ENCODE data around the gene ADAMTS10. TPM values are rescaled to one million over a fixed set of nuclear protein-coding genes. Genes with fewer than 3 reads are reported as not detected.

The ADAMTS10 gene
- total and polyA plus RNA-seq, 12 donors: 2.0 to 190 (median 25.8) TPM

DNA sequence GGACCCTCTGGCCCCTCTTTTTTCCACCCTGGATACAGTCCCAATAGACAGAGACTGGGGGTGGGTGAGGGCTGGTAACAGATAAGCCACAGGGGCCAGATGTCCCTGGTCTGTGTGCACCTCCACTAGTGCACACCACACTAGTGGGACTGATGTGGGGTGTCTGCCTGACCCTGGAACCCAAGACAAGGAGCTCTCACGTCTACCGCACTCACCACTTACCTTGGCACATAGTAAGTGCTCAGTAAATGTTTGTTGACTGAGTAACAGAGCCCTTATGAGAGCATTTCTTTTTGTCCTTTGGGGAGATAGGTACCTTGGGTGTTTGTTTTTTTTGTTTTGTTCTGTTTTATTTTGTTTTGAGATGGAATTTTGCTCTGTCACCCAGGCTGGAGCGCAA, 73.4 kb downstream of the ADAMTS10 start:
- 80 to 87% (median 83%) methylated on average over 3 of the region's 3 CpGs for WGBS, 4 donors
- no peaks in the 10 kb centered on the region for H3K9me3 ChIP-seq (replicated peaks in 1 of 3)
- H3K27me3 ChIP-seq: no peaks in the 10 kb centered on the region
- no peaks in the 10 kb centered on the region for H3K36me3 ChIP-seq (replicated peaks in 1 of 2)
- H3K4me3 ChIP-seq: no peak overlapping the region
- intact Hi-C loops (cut with DNase I): no loop called here
- DNase-seq: no peak
- H3K27ac ChIP-seq: no peak overlapping the region
- H3K4me1 ChIP-seq (replicated peaks in 1 of 2): no peaks in the 10 kb centered on the region
- TF ChIP-seq CTCF (IDR thresholded peaks at IDR 0.05) (no peak), POLR2A (IDR thresholded peaks at IDR 0.05) (no peak)

- no peak for TF ChIP-seq CTCF (IDR thresholded peaks at IDR 0.05)
- TF ChIP-seq POLR2A (IDR thresholded peaks at IDR 0.05): no peak
- Histone ChIP-seq H3K27me3 (no peaks in the 10 kb centered on the region), H3K4me3 (no peak overlapping the region), H3K36me3 (replicated peaks in 1 of 2) (no peaks in the 10 kb centered on the region), H3K4me1 (replicated peaks in 1 of 2) (no peaks in the 10 kb centered on the region), H3K9me3 (replicated peaks in 1 of 3) (no peaks in the 10 kb centered on the region), H3K27ac (no peak overlapping the region)
- DNase-seq: no peak
- WGBS, 4 donors: 69 to 86% (median 72%) methylated on average over 13 to 22 of the region's 22 CpGs
- intact Hi-C loops (cut with DNase I): no loop called here
Measured at GRCh38 chr19:8536282-8536681, 74.2 kb downstream of the ADAMTS10 start.

- DNase-seq: no peak
- H3K9me3 ChIP-seq (replicated peaks in 1 of 3): no peaks in the 10 kb centered on the region
- intact Hi-C loops (cut with DNase I): no loop called here
- H3K27me3 ChIP-seq: no peaks in the 10 kb centered on the region
- WGBS, 4 donors: 73 to 84% (median 80%) methylated on average over 2 of the region's 2 CpGs
- H3K4me1 ChIP-seq (replicated peaks in 1 of 2): no peaks in the 10 kb centered on the region
- TF ChIP-seq CTCF (IDR thresholded peaks at IDR 0.05): no peak
- peaks cover 0 to 4% of the 10 kb centered on the region in 2 donors for H3K36me3 ChIP-seq (replicated peaks in 1 of 2)
- no peak overlapping the region for H3K4me3 ChIP-seq
- H3K27ac ChIP-seq: no peak overlapping the region
Measured at GRCh38 chr19:8532225-8532624, 78.3 kb downstream of the ADAMTS10 start.

GRCh38 chr19:8531470-8531869, 79.0 kb downstream of the ADAMTS10 start:
- intact Hi-C loops (cut with DNase I): no loop called here
- H3K4me1 ChIP-seq (replicated peaks in 1 of 2): peaks cover 0 to 6% of the 10 kb centered on the region in 2 donors
- no peak overlapping the region for H3K4me3 ChIP-seq
- no peaks in the 10 kb centered on the region for H3K9me3 ChIP-seq (replicated peaks in 1 of 3)
- 80 to 88% (median 86%) methylated on average over 7 of the region's 7 CpGs for WGBS, 4 donors
- H3K27ac ChIP-seq: no peak overlapping the region
- H3K36me3 ChIP-seq (replicated peaks in 1 of 2): peaks cover 0 to 5% of the 10 kb centered on the region in 2 donors
- no peaks in the 10 kb centered on the region for H3K27me3 ChIP-seq
- TF ChIP-seq CTCF (IDR thresholded peaks at IDR 0.05) (no peak), POLR2A (IDR thresholded peaks at IDR 0.05) (no peak)
- no peak for DNase-seq

Other genes with a start within 250 kb of the ADAMTS10 start
- gene ANGPTL4, start 246.6 kb downstream of the ADAMTS10 start, total RNA-seq: 100 to 1,000 TPM in 2 of 9 donors, 10 to 100 TPM in 5, 1 to 10 TPM in 1, under 1 TPM in 1; 0.33 to 141 (median 23.3) TPM
- gene ANGPTL4, start 246.6 kb downstream of the ADAMTS10 start, polyA plus RNA-seq: 10 to 100 TPM in 2 of 3 donors, 1 to 10 TPM in 1; 4.9 to 54.0 (median 46.8) TPM
- 100 to 1,000 TPM in 3 of 9 donors, 10 to 100 TPM in 6; 10.7 to 155 (median 79.5) TPM for gene RAB11B, start 220.4 kb downstream of the ADAMTS10 start, total RNA-seq
- gene RAB11B, start 220.4 kb downstream of the ADAMTS10 start, polyA plus RNA-seq: 100 to 1,000 TPM in 1 of 3 donors, 10 to 100 TPM in 2; 24.6 to 147 (median 64.9) TPM
- gene MARCHF2, start 197.4 kb downstream of the ADAMTS10 start, total RNA-seq: 100 to 1,000 TPM in 3 of 9 donors, 10 to 100 TPM in 6; 18.9 to 200 (median 61.6) TPM
- gene MARCHF2, start 197.4 kb downstream of the ADAMTS10 start, polyA plus RNA-seq: 10 to 100 TPM; 13.1 to 47.3 (median 44.2) TPM
- 100 to 1,000 TPM in 4 of 9 donors, 10 to 100 TPM in 5; 51.7 to 164 (median 78.0) TPM for gene HNRNPM, start 165.7 kb downstream of the ADAMTS10 start, total RNA-seq
- gene HNRNPM, start 165.7 kb downstream of the ADAMTS10 start, polyA plus RNA-seq: 100 to 1,000 TPM in 1 of 3 donors, 10 to 100 TPM in 2; 65.0 to 262 (median 76.7) TPM
- 1 to 10 TPM in 6 of 9 donors, under 1 TPM in 3; 0.24 to 3.1 (median 1.9) TPM for gene PRAM1, start 108.1 kb downstream of the ADAMTS10 start, total RNA-seq
- 10 to 100 TPM in 1 of 3 donors, 1 to 10 TPM in 1, under 1 TPM in 1; 0.20 to 21.4 (median 4.4) TPM for gene PRAM1, start 108.1 kb downstream of the ADAMTS10 start, polyA plus RNA-seq
- 10 to 100 TPM in 8 of 9 donors, 1 to 10 TPM in 1; 2.9 to 64.6 (median 25.0) TPM for gene ZNF414, start 96.5 kb downstream of the ADAMTS10 start, total RNA-seq
- 100 to 1,000 TPM in 1 of 3 donors, 10 to 100 TPM in 1, 1 to 10 TPM in 1; 5.2 to 103 (median 49.6) TPM for gene ZNF414, start 96.5 kb downstream of the ADAMTS10 start, polyA plus RNA-seq
- gene MYO1F, start 33.3 kb downstream of the ADAMTS10 start, total RNA-seq: 10 to 100 TPM in 8 of 9 donors, 1 to 10 TPM in 1; 1.7 to 27.1 (median 20.1) TPM
- gene MYO1F, start 33.3 kb downstream of the ADAMTS10 start, polyA plus RNA-seq: 10 to 100 TPM in 2 of 3 donors, 1 to 10 TPM in 1; 4.9 to 62.5 (median 11.7) TPM
- gene NFILZ, start 19.9 kb upstream of the ADAMTS10 start, total RNA-seq: not detected
- not detected for gene NFILZ, start 19.9 kb upstream of the ADAMTS10 start, polyA plus RNA-seq
- gene ACTL9, start 88.1 kb upstream of the ADAMTS10 start, total RNA-seq: not detected
- gene ACTL9, start 88.1 kb upstream of the ADAMTS10 start, polyA plus RNA-seq: not detected
- not detected for gene OR2Z1, start 110.9 kb upstream of the ADAMTS10 start, total RNA-seq
- not detected for gene OR2Z1, start 110.9 kb upstream of the ADAMTS10 start, polyA plus RNA-seq
- gene ZNF558, start 221.6 kb upstream of the ADAMTS10 start, total RNA-seq: 10 to 100 TPM; 22.3 to 39.9 (median 27.4) TPM
- gene ZNF558, start 221.6 kb upstream of the ADAMTS10 start, polyA plus RNA-seq: 10 to 100 TPM; 15.3 to 24.6 (median 20.6) TPM
- not detected for gene MBD3L1, start 221.7 kb upstream of the ADAMTS10 start, total RNA-seq
- not detected for gene MBD3L1, start 221.7 kb upstream of the ADAMTS10 start, polyA plus RNA-seq

All from adrenal gland (tissue), 12 donors.